ENCODE data around the gene PRDM16. TPM values are rescaled to one million over a fixed set of nuclear protein-coding genes. Genes with fewer than 3 reads are reported as not detected.

Gene PRDM16
- total RNA-seq, 1 experiment from 2014 or later = 5.3 TPM

- no peak for DNase-seq
- intact Hi-C loops (cut with micrococcal nuclease; ENCODE audit: unreplicated experiment) = no loop called here
- Mint-ChIP-seq H3K4me3 (ENCODE audit: unreplicated experiment) (no peak overlapping the region), H3K36me3 (ENCODE audit: insufficient read depth, unreplicated experiment) (no peaks in the 10 kb centered on the region), H3K27me3 (ENCODE audit: insufficient read depth, unreplicated experiment) (no peaks in the 10 kb centered on the region), H3K9me3 (ENCODE audit: unreplicated experiment) (no peaks in the 10 kb centered on the region), H3K4me1 (ENCODE audit: low read depth, unreplicated experiment) (no peaks in the 10 kb centered on the region), H3K27ac (ENCODE audit: unreplicated experiment) (no peak overlapping the region)
- BruUV-seq (replicated peaks) = no TSS peak
- H3K27me3 ChIP-seq (replicated peaks; ENCODE audit: control insufficient read depth, insufficient read depth, low read length) = no peaks in the 10 kb centered on the region
- H3K9me3 ChIP-seq = no peaks in the 10 kb centered on the region
- H3K4me3 ChIP-seq (ENCODE audit: low read depth, low read length) = no peak overlapping the region
- POLR2A ChIA-PET = no interaction called here
- no peaks in the 10 kb centered on the region for H3K4me1 ChIP-seq
- no peak for TF ChIP-seq CTCF (IDR thresholded peaks at IDR 0.05; ENCODE audit: insufficient read depth in 1 of 2, low read depth in 1 of 2, low read length in 1 of 2, severe bottlenecking in 1 of 2, unreplicated experiment in 1 of 2)
- CTCF ChIA-PET = interaction anchor here (0.6 to 0.7 kb wide), 2 partner anchors 248 to 250 kb away, joined by 3 read pairs; no protein-coding TSS in a partner anchor
- no peaks in the 10 kb centered on the region for H3K36me3 ChIP-seq (ENCODE audit: control insufficient read depth, insufficient read depth, low read length)
Measured at GRCh38 chr1:3070644-3071564, 1.9 kb downstream of the PRDM16 start.

- no peaks in the 10 kb centered on the region for H3K36me3 ChIP-seq (ENCODE audit: control insufficient read depth, insufficient read depth, low read length)
- DNase-seq = no peak
- ChIA-PET CTCF (no interaction called here), POLR2A (no interaction called here)
- no peak for TF ChIP-seq CTCF (IDR thresholded peaks at IDR 0.05; ENCODE audit: insufficient read depth in 1 of 2, low read depth in 1 of 2, low read length in 1 of 2, severe bottlenecking in 1 of 2, unreplicated experiment in 1 of 2)
- intact Hi-C loops (cut with micrococcal nuclease; ENCODE audit: unreplicated experiment) = no loop called here
- no peaks in the 10 kb centered on the region for H3K9me3 Mint-ChIP-seq (ENCODE audit: unreplicated experiment)
- H3K27me3 Mint-ChIP-seq (ENCODE audit: insufficient read depth, unreplicated experiment) = no peaks in the 10 kb centered on the region
- no peak overlapping the region for H3K4me3 Mint-ChIP-seq (ENCODE audit: unreplicated experiment)
- no peaks in the 10 kb centered on the region for H3K9me3 ChIP-seq
- H3K36me3 Mint-ChIP-seq (ENCODE audit: insufficient read depth, unreplicated experiment) = no peaks in the 10 kb centered on the region
- H3K4me1 Mint-ChIP-seq (ENCODE audit: low read depth, unreplicated experiment) = no peaks in the 10 kb centered on the region
- no peak overlapping the region for H3K27ac Mint-ChIP-seq (ENCODE audit: unreplicated experiment)
- no peak overlapping the region for H3K4me3 ChIP-seq (ENCODE audit: low read depth, low read length)
- no TSS peak for BruUV-seq (replicated peaks)
- no peaks in the 10 kb centered on the region for H3K4me1 ChIP-seq
- H3K27me3 ChIP-seq (replicated peaks; ENCODE audit: control insufficient read depth, insufficient read depth, low read length) = no peaks in the 10 kb centered on the region
Measured at GRCh38 chr1:3071565-3072390, 2.8 kb downstream of the PRDM16 start.

- no peaks in the 10 kb centered on the region for H3K9me3 Mint-ChIP-seq (ENCODE audit: unreplicated experiment)
- no peaks in the 10 kb centered on the region for H3K36me3 ChIP-seq (ENCODE audit: control insufficient read depth, insufficient read depth, low read length)
- no peak overlapping the region for H3K4me3 ChIP-seq (ENCODE audit: low read depth, low read length)
- ChIA-PET POLR2A (no interaction called here), CTCF (no interaction called here)
- DNase-seq = no peak
- H3K4me3 Mint-ChIP-seq (ENCODE audit: unreplicated experiment) = no peak overlapping the region
- no peaks in the 10 kb centered on the region for H3K4me1 ChIP-seq
- H3K27me3 ChIP-seq (replicated peaks; ENCODE audit: control insufficient read depth, insufficient read depth, low read length) = no peaks in the 10 kb centered on the region
- no peaks in the 10 kb centered on the region for H3K27me3 Mint-ChIP-seq (ENCODE audit: insufficient read depth, unreplicated experiment)
- intact Hi-C loops (cut with micrococcal nuclease; ENCODE audit: unreplicated experiment) = no loop called here
- no peak overlapping the region for H3K27ac Mint-ChIP-seq (ENCODE audit: unreplicated experiment)
- no peaks in the 10 kb centered on the region for H3K9me3 ChIP-seq
- no peaks in the 10 kb centered on the region for H3K4me1 Mint-ChIP-seq (ENCODE audit: low read depth, unreplicated experiment)
- no peaks in the 10 kb centered on the region for H3K36me3 Mint-ChIP-seq (ENCODE audit: insufficient read depth, unreplicated experiment)
- BruUV-seq (replicated peaks) = no TSS peak
- no peak for TF ChIP-seq CTCF (IDR thresholded peaks at IDR 0.05; ENCODE audit: insufficient read depth in 1 of 2, low read depth in 1 of 2, low read length in 1 of 2, severe bottlenecking in 1 of 2, unreplicated experiment in 1 of 2)
Measured at GRCh38 chr1:3072391-3073185, 3.6 kb downstream of the PRDM16 start.
